Activated T-helper 17 cell treated with anti-CD3 and anti-CD28 coated beads, Interleukin-2, amount 50 U/mL, for 72 hours (primary cell): ENCODE data around the gene BAK1. TPM values are rescaled to one million over a fixed set of nuclear protein-coding genes. Genes with fewer than 3 reads are reported as not detected.

Experiments
- ATAC-seq: fragments of 150-1000 bp; cut with Tn5 transposase; replicated peaks from 2 replicates; pipeline ENCODE4 v1.10.0; 2021; ENCODE audit warnings: mild to moderate bottlenecking, moderate library complexity
- H3K27ac Mint-ChIP-seq: one replicate; pipeline ENCODE4 v1.8.0; 2022; ENCODE audit warnings: mixed read lengths
- H3K27me3 Mint-ChIP-seq: one replicate; pipeline ENCODE4 v1.8.0; 2022; ENCODE audit warnings: mixed read lengths
- H3K36me3 Mint-ChIP-seq: one replicate; pipeline ENCODE4 v1.8.0; 2022; ENCODE audit warnings: low read depth, mild to moderate bottlenecking, mixed read lengths
- H3K4me1 Mint-ChIP-seq: one replicate; pipeline ENCODE4 v1.8.0; 2022; ENCODE audit warnings: mixed read lengths
- H3K4me3 Mint-ChIP-seq: one replicate; pipeline ENCODE4 v1.8.0; 2022; ENCODE audit warnings: mild to moderate bottlenecking, mixed read lengths
- H3K9me3 Mint-ChIP-seq: one replicate; pipeline ENCODE4 v1.8.0; 2022; ENCODE audit warnings: mixed read lengths
- total RNA-seq, 2 donors: library from RNA; stranded (reverse); gene quantifications; one replicate each; pipeline ENCODE4 v1.2.3, GENCODE V29; 2022

The BAK1 gene
- total RNA-seq, 2 donors from 2014 or later = 48.8 to 61.9 TPM

- peak overlapping the region; percentile 81 for H3K4me3 Mint-ChIP-seq
- H3K4me1 Mint-ChIP-seq = peaks cover 9% of the 10 kb centered on the region
- H3K36me3 Mint-ChIP-seq = no peaks in the 10 kb centered on the region
- peak overlapping the region; percentile 90 for H3K27ac Mint-ChIP-seq
- no peaks in the 10 kb centered on the region for H3K27me3 Mint-ChIP-seq
- no peaks in the 10 kb centered on the region for H3K9me3 Mint-ChIP-seq
- peak; percentile 82 for ATAC-seq
These were observed 5.5 kb upstream of the BAK1 start for GRCh38 chr6:33585403-33586107.

- Mint-ChIP-seq H3K36me3 (peaks cover 3% of the 10 kb centered on the region), H3K9me3 (no peaks in the 10 kb centered on the region), H3K4me1 (peaks cover 9% of the 10 kb centered on the region), H3K27me3 (no peaks in the 10 kb centered on the region), H3K4me3 (peak overlapping the region; percentile 81), H3K27ac (peak overlapping the region; percentile 90)
- ATAC-seq = no peak
These were observed 4.8 kb upstream of the BAK1 start for GRCh38 chr6:33584700-33585402.

GRCh38 chr6:33583591-33584155 is 3.6 kb upstream of the BAK1 start:
- Mint-ChIP-seq H3K27me3 (no peaks in the 10 kb centered on the region), H3K4me1 (peaks cover 9% of the 10 kb centered on the region), H3K4me3 (no peak overlapping the region), H3K9me3 (no peaks in the 10 kb centered on the region), H3K27ac (peak overlapping the region; percentile 75), H3K36me3 (peaks cover 15% of the 10 kb centered on the region)
- ATAC-seq = no peak

GRCh38 chr6:33581186-33581585 is 1.1 kb upstream of the BAK1 start:
- peaks cover 40% of the 10 kb centered on the region for H3K36me3 Mint-ChIP-seq
- no peaks in the 10 kb centered on the region for H3K9me3 Mint-ChIP-seq
- no peaks in the 10 kb centered on the region for H3K27me3 Mint-ChIP-seq
- ATAC-seq = no peak
- peaks cover 14% of the 10 kb centered on the region for H3K4me1 Mint-ChIP-seq
- no peak overlapping the region for H3K4me3 Mint-ChIP-seq
- no peak overlapping the region for H3K27ac Mint-ChIP-seq

- Mint-ChIP-seq H3K27me3 (no peaks in the 10 kb centered on the region), H3K4me1 (peaks cover 11% of the 10 kb centered on the region), H3K9me3 (no peaks in the 10 kb centered on the region), H3K4me3 (peak overlapping the region; percentile 97), H3K36me3 (peaks cover 66% of the 10 kb centered on the region), H3K27ac (peak overlapping the region; percentile 98)
- ATAC-seq = peak; percentile 46
These were observed 1.5 kb downstream of the BAK1 start for GRCh38 chr6:33578588-33579011.

GRCh38 chr6:33578164-33578563 is 1.9 kb downstream of the BAK1 start:
- no peaks in the 10 kb centered on the region for H3K9me3 Mint-ChIP-seq
- H3K27ac Mint-ChIP-seq = peak overlapping the region; percentile 98
- H3K4me3 Mint-ChIP-seq = peak overlapping the region; percentile 97
- ATAC-seq = peak; percentile 23
- peaks cover 9% of the 10 kb centered on the region for H3K4me1 Mint-ChIP-seq
- no peaks in the 10 kb centered on the region for H3K27me3 Mint-ChIP-seq
- peaks cover 68% of the 10 kb centered on the region for H3K36me3 Mint-ChIP-seq

- no peaks in the 10 kb centered on the region for H3K9me3 Mint-ChIP-seq
- H3K4me3 Mint-ChIP-seq = peak overlapping the region; percentile 97
- H3K27me3 Mint-ChIP-seq = no peaks in the 10 kb centered on the region
- peaks cover 9% of the 10 kb centered on the region for H3K4me1 Mint-ChIP-seq
- no peak for ATAC-seq
- peak overlapping the region; percentile 98 for H3K27ac Mint-ChIP-seq
- peaks cover 68% of the 10 kb centered on the region for H3K36me3 Mint-ChIP-seq
These were observed 2.4 kb downstream of the BAK1 start for GRCh38 chr6:33577718-33578117.

GRCh38 chr6:33577106-33577535 is 3.0 kb downstream of the BAK1 start:
- Mint-ChIP-seq H3K9me3 (no peaks in the 10 kb centered on the region), H3K4me1 (peaks cover 12% of the 10 kb centered on the region), H3K27me3 (no peaks in the 10 kb centered on the region), H3K4me3 (peak overlapping the region; percentile 97), H3K27ac (peak overlapping the region; percentile 98), H3K36me3 (peaks cover 72% of the 10 kb centered on the region)
- peak; percentile 57 for ATAC-seq

- no peaks in the 10 kb centered on the region for H3K27me3 Mint-ChIP-seq
- ATAC-seq = no peak
- H3K4me1 Mint-ChIP-seq = peaks cover 17% of the 10 kb centered on the region
- H3K9me3 Mint-ChIP-seq = no peaks in the 10 kb centered on the region
- H3K27ac Mint-ChIP-seq = peak overlapping the region; percentile 98
- H3K36me3 Mint-ChIP-seq = peaks cover 76% of the 10 kb centered on the region
- H3K4me3 Mint-ChIP-seq = peak overlapping the region; percentile 97
These were observed 3.4 kb downstream of the BAK1 start for GRCh38 chr6:33576668-33577067.

GRCh38 chr6:33575211-33575610 is 4.9 kb downstream of the BAK1 start:
- ATAC-seq = no peak
- Mint-ChIP-seq H3K36me3 (peaks cover 91% of the 10 kb centered on the region), H3K4me1 (peaks cover 21% of the 10 kb centered on the region), H3K27ac (no peak overlapping the region), H3K9me3 (no peaks in the 10 kb centered on the region), H3K4me3 (peak overlapping the region; percentile 7), H3K27me3 (no peaks in the 10 kb centered on the region)

GRCh38 chr6:33571637-33572316 is 8.3 kb downstream of the BAK1 start:
- peaks cover 70% of the 10 kb centered on the region for H3K36me3 Mint-ChIP-seq
- peaks cover 22% of the 10 kb centered on the region for H3K4me1 Mint-ChIP-seq
- H3K27ac Mint-ChIP-seq = peak overlapping the region; percentile 97
- H3K4me3 Mint-ChIP-seq = peak overlapping the region; percentile 86
- no peak for ATAC-seq
- H3K27me3 Mint-ChIP-seq = no peaks in the 10 kb centered on the region
- no peaks in the 10 kb centered on the region for H3K9me3 Mint-ChIP-seq

GRCh38 chr6:33570806-33571636 is 9.1 kb downstream of the BAK1 start:
- Mint-ChIP-seq H3K4me1 (peaks cover 22% of the 10 kb centered on the region), H3K4me3 (peak overlapping the region; percentile 86), H3K9me3 (no peaks in the 10 kb centered on the region), H3K27me3 (no peaks in the 10 kb centered on the region), H3K27ac (peak overlapping the region; percentile 97), H3K36me3 (peaks cover 62% of the 10 kb centered on the region)
- ATAC-seq = peak; percentile 91

- ATAC-seq = no peak
- peaks cover 42% of the 10 kb centered on the region for H3K36me3 Mint-ChIP-seq
- H3K4me1 Mint-ChIP-seq = peaks cover 22% of the 10 kb centered on the region
- no peaks in the 10 kb centered on the region for H3K27me3 Mint-ChIP-seq
- H3K9me3 Mint-ChIP-seq = no peaks in the 10 kb centered on the region
- H3K27ac Mint-ChIP-seq = peak overlapping the region; percentile 97
- H3K4me3 Mint-ChIP-seq = peak overlapping the region; percentile 86
These were observed 11.1 kb downstream of the BAK1 start for GRCh38 chr6:33568826-33569570.
